ENCODE measurements around the gene PEX11G.
"Not testable (repeated sequence)": the region's sequence is repeated elsewhere in the genome, so short reads cannot be mapped to it uniquely, and the experiment has no call there.

PEX11G gene

DNA sequence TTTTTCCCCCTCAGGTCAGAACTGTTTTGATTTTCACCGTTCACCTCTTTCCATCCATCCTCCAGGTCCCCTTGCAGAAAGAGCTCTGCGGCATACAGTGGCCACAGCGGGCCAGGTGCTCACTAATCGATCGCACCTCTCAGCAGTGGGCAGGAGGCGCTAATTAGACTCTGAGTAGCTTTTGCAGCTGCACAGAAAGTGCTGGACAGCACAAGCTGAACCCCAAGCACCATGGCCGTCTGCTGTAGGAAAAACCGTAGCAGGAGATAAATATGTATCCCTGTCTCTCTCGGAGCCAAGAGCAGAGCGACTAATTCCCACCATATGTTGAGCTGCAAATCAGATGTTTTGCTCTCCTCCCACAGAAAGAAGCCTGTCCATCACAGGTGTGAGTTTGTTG is 54.4 kb downstream of the PEX11G start:
- DNase-seq (ENCODE audit: low read depth, low spot score): no peak

DNA sequence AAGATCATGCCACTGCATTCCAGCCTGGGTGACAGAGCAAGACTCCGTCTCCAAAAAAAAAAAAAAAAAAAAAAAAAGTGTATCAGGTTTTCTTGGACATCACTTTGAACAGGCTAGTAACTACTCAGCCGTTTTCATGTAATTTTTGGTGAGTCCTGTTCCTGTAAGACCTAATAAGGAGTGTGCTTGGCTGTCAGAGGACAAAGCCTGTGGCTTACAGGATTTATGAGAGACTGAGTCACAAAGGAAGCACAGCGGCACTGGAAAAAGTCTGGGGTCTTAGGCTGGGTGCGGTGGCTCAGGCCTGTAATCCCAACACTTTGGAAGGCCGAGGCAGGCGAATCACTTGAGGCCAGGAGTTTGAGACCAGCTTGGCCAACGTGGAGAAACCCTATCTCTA is 55.4 kb downstream of the PEX11G start:
- not testable (repeated sequence) for DNase-seq (ENCODE audit: low read depth, low spot score)

DNA sequence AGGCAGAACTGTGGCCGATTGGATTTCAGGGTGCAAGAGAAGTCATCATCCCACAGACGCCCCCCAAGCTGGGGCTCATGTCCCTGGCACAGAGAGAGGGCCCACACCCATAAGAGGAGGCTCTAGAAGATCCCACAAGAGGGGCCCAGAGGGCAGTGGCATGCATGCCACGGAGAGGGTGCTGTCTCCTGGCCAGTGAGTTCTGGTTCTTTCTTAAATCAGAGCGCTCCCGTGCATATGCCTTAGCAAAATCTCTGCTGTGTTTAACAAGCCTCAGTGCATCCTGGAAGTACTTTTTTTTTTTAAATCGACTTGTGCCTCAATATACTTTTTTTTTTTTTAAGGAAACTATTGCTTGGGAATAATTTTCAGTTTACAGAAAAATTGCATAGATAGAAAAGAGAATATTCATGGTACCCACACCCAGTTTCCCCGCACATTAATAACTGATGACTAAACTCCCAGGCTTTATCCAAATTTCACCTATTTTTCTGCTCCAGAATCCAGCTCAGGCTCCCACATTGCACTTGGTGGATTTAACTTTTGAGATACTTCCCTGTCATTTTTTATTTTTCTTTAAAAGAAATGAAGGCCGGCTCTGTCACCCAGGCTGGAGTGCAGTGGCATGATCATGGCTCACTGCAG is 59.1 kb downstream of the PEX11G start:
- no peak for DNase-seq (ENCODE audit: low read depth, low spot score)

DNA sequence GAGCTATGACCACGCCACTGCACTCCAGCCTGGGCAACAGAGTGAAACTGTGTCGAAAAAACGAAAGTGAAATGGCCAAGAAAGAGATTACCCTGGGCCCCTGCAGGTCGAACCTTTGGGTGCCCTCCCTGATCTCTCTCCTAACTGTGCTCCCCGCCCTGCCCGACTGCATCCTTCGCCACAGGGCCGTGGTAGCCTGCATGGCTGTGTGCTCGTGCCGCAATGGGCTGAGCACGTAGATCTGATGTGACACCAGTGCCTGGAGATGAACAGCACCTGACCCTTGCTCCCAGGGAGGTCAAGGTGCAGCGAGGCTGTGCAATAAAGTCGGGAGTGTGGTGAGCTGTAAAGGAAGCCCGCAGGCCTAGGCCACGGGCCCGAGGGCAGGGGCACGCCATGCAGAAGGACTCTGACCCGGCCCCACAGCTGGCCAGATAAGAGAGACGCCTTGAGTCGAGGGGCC is 60.2 kb downstream of the PEX11G start:
- DNase-seq (ENCODE audit: low read depth, low spot score): no peak

DNA sequence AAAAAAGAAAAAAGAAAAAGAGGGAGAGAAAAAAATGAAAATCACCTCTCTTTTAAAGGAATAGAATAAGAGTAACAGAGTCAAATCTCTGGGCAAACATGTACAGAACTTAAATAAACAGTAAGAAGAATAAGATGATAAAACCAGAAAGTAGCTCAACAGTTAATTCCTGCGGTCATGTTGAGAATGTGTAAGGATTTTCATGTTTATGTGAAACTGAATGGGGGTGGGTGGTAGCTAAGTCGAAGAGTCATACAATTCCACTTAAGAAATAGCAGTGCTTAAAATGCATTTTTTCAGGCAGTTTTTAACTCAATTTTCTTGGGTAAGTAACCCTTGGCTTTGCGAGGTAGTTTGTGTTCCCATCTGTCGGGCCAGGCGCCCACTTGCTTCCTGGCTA is 60.9 kb downstream of the PEX11G start:
- no peak for DNase-seq (ENCODE audit: low read depth, low spot score)

DNA sequence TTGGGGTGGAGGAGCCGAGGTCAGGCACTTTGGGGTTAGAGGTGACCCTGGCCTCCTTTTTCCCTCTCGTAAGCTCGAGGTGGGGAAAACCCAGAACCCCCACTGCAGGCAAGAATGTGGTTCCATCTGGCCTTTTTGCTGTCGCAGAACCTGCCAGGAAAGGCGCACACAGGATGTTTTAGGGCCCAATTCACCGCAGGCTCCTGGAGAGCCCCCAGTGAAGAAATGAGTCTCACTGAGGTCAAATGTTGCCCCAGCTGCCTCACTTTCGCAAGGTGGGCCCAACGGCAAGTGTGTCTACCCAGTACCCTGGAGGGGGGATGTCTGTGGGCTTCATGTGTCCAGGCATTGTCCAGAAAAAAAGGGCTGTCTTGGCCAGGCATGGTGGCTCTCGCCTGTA is 61.8 kb downstream of the PEX11G start:
- DNase-seq (ENCODE audit: low read depth, low spot score): no peak

Data from activated naive CD8-positive, alpha-beta T cell treated with anti-CD3 and anti-CD28 coated beads, Interleukin-2, amount 50 U/mL, for 16 hours (primary cell).